Measurements from ENCODE around the gene ZNF548. TPM values are rescaled to one million over a fixed set of nuclear protein-coding genes. Genes with fewer than 3 reads are reported as not detected.
A peak's percentile ranks its signal among the peaks of the same experiment; 100 is the strongest.

Gene ZNF548
- polyA plus RNA-seq (2013, experiment 1 of 4): 16.2 TPM
- polyA plus RNA-seq (2013, experiment 2 of 4): 16.1 TPM
- 12.5 TPM for polyA plus RNA-seq (2013, experiment 3 of 4)
- polyA plus RNA-seq (2013, experiment 4 of 4): 13.0 TPM

DNA sequence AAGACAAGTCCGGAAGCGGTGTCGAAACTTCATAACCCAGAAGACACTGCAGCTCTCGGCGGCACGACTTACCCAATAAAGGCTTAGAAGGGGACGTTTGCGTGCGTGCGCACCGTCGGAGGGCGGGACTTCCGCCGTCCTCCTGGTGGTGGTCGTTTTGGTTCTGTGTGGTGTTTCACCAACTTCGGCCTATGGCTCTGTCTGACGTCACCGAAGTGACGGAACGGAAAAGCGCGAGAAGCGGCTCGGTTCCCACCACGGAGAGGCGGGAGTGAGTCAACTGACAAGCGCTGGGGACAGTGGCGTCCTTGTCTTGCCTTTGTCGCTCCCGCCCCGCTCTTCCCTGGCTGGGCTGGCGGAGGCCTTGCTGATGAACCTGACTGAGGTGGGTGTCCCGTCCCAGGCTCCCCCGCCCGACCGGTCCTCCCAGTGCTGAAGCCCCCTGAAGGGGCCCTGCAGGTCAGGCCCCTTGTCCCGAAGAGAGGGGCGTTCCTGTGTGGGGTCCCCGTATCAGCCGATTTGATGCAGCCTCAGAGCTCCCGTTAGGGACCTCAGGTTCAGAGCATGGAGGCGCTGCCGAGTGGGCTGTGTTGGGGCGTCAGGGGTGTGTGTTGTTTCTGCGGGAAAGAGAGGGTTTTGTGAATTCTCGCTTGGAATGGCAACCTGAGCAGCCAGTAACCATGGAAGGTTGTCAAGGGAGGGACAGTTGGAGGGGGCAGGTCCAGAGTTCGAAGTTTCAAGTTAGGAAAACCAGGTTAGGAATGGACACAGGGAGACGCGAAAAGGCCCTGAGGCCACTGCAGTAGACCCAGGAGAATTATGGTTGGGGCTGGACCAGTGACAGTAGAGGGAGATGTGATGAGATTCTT, at the start of gene ZNF548:
TSS of gene ZNF548 (plus strand) at position 125 of the 869 bp plus-strand sequence. CDS start at position 371, 246 bp downstream.
- Histone ChIP-seq H3K4me3 (ENCODE audit: insufficient read depth, low read depth, low read length) (peak within 1 kb of the TSS; percentile 96), H3K9me3 (ENCODE audit: control insufficient read depth, low read length) (no peaks in the 10 kb centered on the region), H3K36me3 (ENCODE audit: control insufficient read depth, insufficient read depth, low read length) (peaks cover 3% of the 10 kb centered on the region), H3K4me1 (ENCODE audit: control insufficient read depth, insufficient read depth, low read length) (peaks cover 6% of the 10 kb centered on the region), H3K27ac (ENCODE audit: insufficient read depth, low read depth, low read length, poor library complexity, severe bottlenecking) (peak within 1 kb of the TSS; percentile 99), H3K27me3 (ENCODE audit: control insufficient read depth, insufficient read depth, low read length, poor library complexity, severe bottlenecking) (peaks cover 7% of the 10 kb centered on the region)
- WGBS, 2 experiments: 1% methylated on average over 50 of the region's 50 CpGs

DNA sequence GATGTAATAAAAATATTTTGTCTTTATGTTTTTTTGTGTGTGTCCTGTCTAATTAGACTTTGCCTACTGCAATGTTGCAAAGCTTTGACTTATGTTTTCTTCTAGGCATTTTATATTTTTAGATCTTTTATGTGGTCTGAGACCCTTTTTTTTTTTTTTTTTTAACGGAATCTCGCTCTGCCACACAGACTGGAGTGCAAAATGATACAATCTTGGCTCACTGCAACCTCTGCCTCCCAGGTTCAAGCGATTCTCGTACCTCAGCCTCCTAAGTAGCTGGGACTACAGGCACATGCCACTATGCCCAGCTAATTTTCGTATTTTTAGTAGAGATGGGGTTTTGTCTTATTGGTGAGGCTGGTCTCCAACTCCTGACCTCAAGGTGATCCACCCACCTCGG, 47.1 kb upstream of the ZNF548 start:
- Histone ChIP-seq H3K36me3 (ENCODE audit: control insufficient read depth, insufficient read depth, low read length) (no peaks in the 10 kb centered on the region), H3K9me3 (ENCODE audit: control insufficient read depth, low read length) (no peaks in the 10 kb centered on the region), H3K27me3 (ENCODE audit: control insufficient read depth, insufficient read depth, low read length, poor library complexity, severe bottlenecking) (no peaks in the 10 kb centered on the region), H3K4me1 (ENCODE audit: control insufficient read depth, insufficient read depth, low read length) (no peaks in the 10 kb centered on the region), H3K27ac (ENCODE audit: insufficient read depth, low read depth, low read length, poor library complexity, severe bottlenecking) (no peak overlapping the region), H3K4me3 (ENCODE audit: insufficient read depth, low read depth, low read length) (no peak overlapping the region)
- 82 to 84% methylated on average over 6 of the region's 6 CpGs for WGBS, 2 experiments

DNA sequence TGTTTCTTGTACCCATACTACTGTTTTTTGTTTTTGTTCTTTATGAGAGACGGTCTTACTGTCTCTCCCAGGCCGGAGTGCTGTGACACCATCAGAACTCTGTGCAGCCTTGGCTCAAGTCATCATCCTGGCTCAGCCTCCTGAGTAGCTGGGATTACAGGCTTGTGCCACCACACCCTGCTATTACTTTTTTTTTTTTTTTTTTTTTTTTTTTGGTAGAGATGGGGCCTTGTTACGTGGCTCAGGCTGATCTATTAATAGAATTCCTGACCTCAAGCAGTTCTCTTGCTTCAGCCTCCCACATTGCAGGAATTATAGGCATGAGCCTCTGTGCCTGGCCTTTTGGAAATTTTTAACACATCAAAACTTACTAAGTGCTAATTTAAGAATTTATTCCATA, 41.5 kb upstream of the ZNF548 start:
- no peaks in the 10 kb centered on the region for H3K36me3 ChIP-seq (ENCODE audit: control insufficient read depth, insufficient read depth, low read length)
- H3K9me3 ChIP-seq (ENCODE audit: control insufficient read depth, low read length): no peaks in the 10 kb centered on the region
- WGBS, 2 experiments: 80 to 84% methylated on average over 3 of the region's 3 CpGs
- no peaks in the 10 kb centered on the region for H3K27me3 ChIP-seq (ENCODE audit: control insufficient read depth, insufficient read depth, low read length, poor library complexity, severe bottlenecking)
- no peak overlapping the region for H3K27ac ChIP-seq (ENCODE audit: insufficient read depth, low read depth, low read length, poor library complexity, severe bottlenecking)
- no peak overlapping the region for H3K4me3 ChIP-seq (ENCODE audit: insufficient read depth, low read depth, low read length)
- H3K4me1 ChIP-seq (ENCODE audit: control insufficient read depth, insufficient read depth, low read length): peaks cover 5% of the 10 kb centered on the region

DNA sequence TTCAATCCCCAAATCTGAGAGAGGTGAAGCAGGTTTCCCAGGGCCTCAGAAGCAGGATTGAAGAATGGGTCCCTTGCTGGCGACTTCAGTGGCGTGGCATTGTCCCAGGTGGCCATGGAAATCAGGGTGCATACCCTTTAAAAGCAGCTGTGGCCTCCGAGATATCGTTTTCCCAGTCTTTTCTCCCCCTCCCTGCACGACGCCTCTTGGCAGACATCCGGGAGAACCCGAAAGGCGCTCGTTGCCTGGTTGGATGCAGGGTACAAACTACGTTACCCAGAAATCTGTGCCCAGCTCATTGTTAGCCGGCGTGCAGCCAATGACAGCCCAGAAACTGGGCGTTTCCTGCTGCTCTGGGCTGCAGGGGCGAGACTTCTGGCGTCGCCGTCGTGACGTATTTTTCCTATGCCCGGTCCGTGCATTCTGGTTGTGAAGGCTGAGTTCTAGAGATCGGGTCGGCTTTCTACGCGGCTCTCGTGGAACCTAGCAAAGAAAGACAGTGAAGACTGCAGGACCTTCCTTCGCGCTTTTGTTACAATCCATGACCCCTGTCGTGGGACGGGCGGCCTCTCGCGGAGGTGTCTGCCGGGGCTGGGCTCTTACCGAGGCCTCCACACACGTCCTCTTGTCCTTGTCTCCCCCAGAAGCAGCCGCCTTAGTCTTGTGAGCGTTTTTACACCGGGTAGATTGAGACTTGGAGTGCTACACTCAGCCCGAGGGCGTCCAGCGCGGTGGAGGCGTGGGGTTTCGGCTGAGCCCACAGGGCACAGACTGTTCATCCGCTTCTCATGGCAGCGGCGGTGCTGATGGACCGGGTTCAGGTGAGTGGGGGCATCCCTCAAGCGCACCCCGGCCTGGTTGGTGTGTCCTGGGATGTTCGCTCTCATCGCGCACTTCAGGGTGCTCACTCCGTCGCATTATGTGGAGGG, 38.5 kb upstream of the ZNF548 start, which contains the start of gene ZNF304:
TSS of gene ZNF304 (plus strand) at position 395 of the 929 bp plus-strand sequence. CDS start at position 789, 394 bp downstream.
- Histone ChIP-seq H3K36me3 (ENCODE audit: control insufficient read depth, insufficient read depth, low read length) (peaks cover 9% of the 10 kb centered on the region), H3K4me1 (ENCODE audit: control insufficient read depth, insufficient read depth, low read length) (peaks cover 5% of the 10 kb centered on the region), H3K27me3 (ENCODE audit: control insufficient read depth, insufficient read depth, low read length, poor library complexity, severe bottlenecking) (no peaks in the 10 kb centered on the region), H3K4me3 (ENCODE audit: insufficient read depth, low read depth, low read length) (peak within 1 kb of the TSS; percentile 97), H3K9me3 (ENCODE audit: control insufficient read depth, low read length) (no peaks in the 10 kb centered on the region), H3K27ac (ENCODE audit: insufficient read depth, low read depth, low read length, poor library complexity, severe bottlenecking) (no peak within 1 kb of the TSS)
- 1% methylated on average over 57 of the region's 57 CpGs for WGBS, 2 experiments

DNA sequence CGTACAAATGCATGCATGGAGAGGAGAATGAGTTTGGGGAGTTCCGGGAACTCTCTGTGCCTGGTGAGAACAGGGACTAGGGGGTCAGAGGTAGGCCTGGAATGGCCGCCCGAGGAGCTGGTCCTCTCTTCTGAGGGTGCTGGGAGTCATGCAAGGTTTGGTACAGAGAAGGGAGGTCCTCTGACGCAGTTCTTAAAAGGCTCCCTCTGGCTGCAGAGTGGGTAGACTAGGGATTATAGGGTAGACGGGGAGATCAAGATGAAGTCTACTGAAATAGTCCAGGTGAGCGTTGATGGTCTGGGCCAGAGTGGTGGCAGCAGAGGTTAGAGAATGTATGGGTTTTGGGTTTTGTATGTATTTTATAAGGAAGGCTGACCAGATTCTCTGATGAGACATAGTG, 37.8 kb upstream of the ZNF548 start:
- H3K36me3 ChIP-seq (ENCODE audit: control insufficient read depth, insufficient read depth, low read length): peaks cover 16% of the 10 kb centered on the region
- H3K27me3 ChIP-seq (ENCODE audit: control insufficient read depth, insufficient read depth, low read length, poor library complexity, severe bottlenecking): no peaks in the 10 kb centered on the region
- peaks cover 5% of the 10 kb centered on the region for H3K4me1 ChIP-seq (ENCODE audit: control insufficient read depth, insufficient read depth, low read length)
- no peaks in the 10 kb centered on the region for H3K9me3 ChIP-seq (ENCODE audit: control insufficient read depth, low read length)
- 28 to 29% methylated on average over 7 of the region's 7 CpGs for whole genome bisulfite sequencing, 2 experiments
- H3K27ac ChIP-seq (ENCODE audit: insufficient read depth, low read depth, low read length, poor library complexity, severe bottlenecking): no peak overlapping the region
- H3K4me3 ChIP-seq (ENCODE audit: insufficient read depth, low read depth, low read length): peak overlapping the region; percentile 97

DNA sequence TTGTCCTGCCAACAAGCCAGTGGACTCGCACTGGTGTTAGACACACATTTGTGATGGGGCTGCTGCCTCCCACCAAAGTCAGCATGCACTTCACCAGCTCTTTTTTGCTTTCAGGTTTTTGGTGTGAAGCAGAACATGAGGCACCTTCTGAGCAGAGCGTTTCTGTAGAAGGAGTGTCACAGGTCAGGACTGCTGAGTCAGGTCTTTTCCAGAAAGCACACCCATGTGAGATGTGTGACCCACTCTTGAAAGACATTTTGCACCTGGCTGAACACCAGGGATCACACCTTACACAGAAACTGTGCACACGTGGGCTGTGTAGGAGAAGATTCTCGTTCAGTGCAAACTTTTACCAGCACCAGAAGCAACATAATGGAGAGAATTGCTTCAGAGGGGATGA, 33.7 kb upstream of the ZNF548 start:
- 91 to 95% methylated on average over 4 of the region's 4 CpGs for WGBS, 2 experiments
- Histone ChIP-seq H3K9me3 (ENCODE audit: control insufficient read depth, low read length) (no peaks in the 10 kb centered on the region), H3K27ac (ENCODE audit: insufficient read depth, low read depth, low read length, poor library complexity, severe bottlenecking) (no peak overlapping the region), H3K36me3 (ENCODE audit: control insufficient read depth, insufficient read depth, low read length) (peaks cover 25% of the 10 kb centered on the region), H3K4me1 (ENCODE audit: control insufficient read depth, insufficient read depth, low read length) (no peaks in the 10 kb centered on the region), H3K4me3 (ENCODE audit: insufficient read depth, low read depth, low read length) (no peak overlapping the region), H3K27me3 (ENCODE audit: control insufficient read depth, insufficient read depth, low read length, poor library complexity, severe bottlenecking) (no peaks in the 10 kb centered on the region)

DNA sequence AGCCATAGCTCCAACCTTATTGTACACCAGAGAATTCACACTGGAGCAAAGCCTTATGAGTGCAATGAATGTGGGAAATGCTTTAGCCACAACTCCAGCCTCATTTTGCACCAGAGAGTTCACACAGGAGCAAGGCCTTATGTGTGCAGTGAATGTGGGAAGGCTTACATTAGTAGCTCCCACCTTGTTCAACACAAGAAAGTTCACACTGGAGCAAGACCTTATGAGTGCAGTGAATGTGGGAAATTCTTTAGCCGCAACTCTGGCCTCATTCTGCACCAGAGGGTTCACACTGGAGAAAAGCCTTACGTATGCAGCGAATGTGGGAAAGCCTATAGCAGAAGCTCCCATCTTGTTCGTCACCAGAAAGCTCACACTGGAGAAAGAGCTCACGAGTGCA, 32.2 kb upstream of the ZNF548 start:
- H3K9me3 ChIP-seq (ENCODE audit: control insufficient read depth, low read length): no peaks in the 10 kb centered on the region
- H3K4me3 ChIP-seq (ENCODE audit: insufficient read depth, low read depth, low read length): no peak overlapping the region
- WGBS, 2 experiments: 94% methylated on average over 5 of the region's 5 CpGs
- peaks cover 25% of the 10 kb centered on the region for H3K36me3 ChIP-seq (ENCODE audit: control insufficient read depth, insufficient read depth, low read length)
- no peak overlapping the region for H3K27ac ChIP-seq (ENCODE audit: insufficient read depth, low read depth, low read length, poor library complexity, severe bottlenecking)
- no peaks in the 10 kb centered on the region for H3K4me1 ChIP-seq (ENCODE audit: control insufficient read depth, insufficient read depth, low read length)
- H3K27me3 ChIP-seq (ENCODE audit: control insufficient read depth, insufficient read depth, low read length, poor library complexity, severe bottlenecking): no peaks in the 10 kb centered on the region

DNA sequence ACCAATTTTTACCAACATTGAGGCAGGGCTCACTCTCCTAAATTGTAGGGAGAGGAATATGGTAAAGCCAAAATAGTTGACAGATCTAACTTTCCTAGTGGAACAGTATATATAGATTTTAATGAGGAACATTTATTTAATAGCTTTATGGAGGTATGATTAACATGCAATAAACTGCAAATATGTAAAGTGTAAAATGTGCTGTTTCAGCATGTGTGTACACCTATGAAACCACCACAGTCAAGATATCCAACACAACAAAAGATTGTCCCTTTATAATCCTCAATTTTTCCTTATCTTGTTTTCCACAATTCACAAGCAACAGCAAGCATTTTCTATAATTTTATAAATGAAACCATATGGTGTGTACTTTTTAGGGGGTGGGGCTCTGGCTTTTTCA, 30.4 kb upstream of the ZNF548 start:
- Histone ChIP-seq H3K36me3 (ENCODE audit: control insufficient read depth, insufficient read depth, low read length) (peaks cover 25% of the 10 kb centered on the region), H3K27me3 (ENCODE audit: control insufficient read depth, insufficient read depth, low read length, poor library complexity, severe bottlenecking) (no peaks in the 10 kb centered on the region), H3K4me3 (ENCODE audit: insufficient read depth, low read depth, low read length) (no peak overlapping the region), H3K9me3 (ENCODE audit: control insufficient read depth, low read length) (no peaks in the 10 kb centered on the region), H3K27ac (ENCODE audit: insufficient read depth, low read depth, low read length, poor library complexity, severe bottlenecking) (no peak overlapping the region), H3K4me1 (ENCODE audit: control insufficient read depth, insufficient read depth, low read length) (peaks cover 3% of the 10 kb centered on the region)

DNA sequence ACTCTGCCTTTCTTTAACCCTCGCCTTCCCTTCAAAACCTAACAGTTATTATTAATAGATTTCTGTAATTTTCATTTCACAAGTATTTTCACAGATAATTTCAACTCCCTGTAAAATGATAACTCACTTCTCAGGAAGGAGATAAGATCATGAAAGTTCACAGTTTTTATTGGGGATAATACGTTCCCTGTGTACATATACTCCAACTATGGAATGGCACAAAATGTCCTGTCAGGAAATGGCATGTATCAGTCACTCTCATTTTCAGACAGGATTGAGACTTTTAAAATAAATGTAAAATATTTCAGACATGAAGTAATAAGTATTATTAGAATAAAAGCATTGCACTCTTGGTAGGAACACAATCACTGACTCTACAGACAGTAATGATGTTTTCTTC, 27.2 kb upstream of the ZNF548 start:
- Histone ChIP-seq H3K27ac (ENCODE audit: insufficient read depth, low read depth, low read length, poor library complexity, severe bottlenecking) (no peak overlapping the region), H3K4me3 (ENCODE audit: insufficient read depth, low read depth, low read length) (peak overlapping the region; percentile 53)

More for the DNA sequence above, 27.2 kb upstream of the ZNF548 start:
- no peaks in the 10 kb centered on the region for H3K9me3 ChIP-seq (ENCODE audit: control insufficient read depth, low read length)
- peaks cover 3% of the 10 kb centered on the region for H3K4me1 ChIP-seq (ENCODE audit: control insufficient read depth, insufficient read depth, low read length)
- H3K27me3 ChIP-seq (ENCODE audit: control insufficient read depth, insufficient read depth, low read length, poor library complexity, severe bottlenecking): no peaks in the 10 kb centered on the region
- peaks cover 3% of the 10 kb centered on the region for H3K36me3 ChIP-seq (ENCODE audit: control insufficient read depth, insufficient read depth, low read length)
- 95% methylated on average over 2 of the region's 2 CpGs; no CpG with 5 or more reads in 1 of the 2 experiments for WGBS, 2 experiments

Data from ectodermal cell (in vitro differentiated cells).